ENCODE measurements around the gene TOX2. TPM values are rescaled to one million over a fixed set of nuclear protein-coding genes. Genes with fewer than 3 reads are reported as not detected.

Gene TOX2
- total RNA-seq, 1 experiment from 2014 or later = 1.7 TPM

GRCh38 chr20:44111712-44112335 is 197.2 kb downstream of the TOX2 start:
- H4K8ac ChIP-seq (replicated peaks; ENCODE audit: insufficient read length, low read depth, low read length) = no peak overlapping the region
- no peaks in the 10 kb centered on the region for H3K27me3 ChIP-seq (ENCODE audit: insufficient read depth, low read length)
- H4K5ac ChIP-seq (ENCODE audit: insufficient read length, low read depth, low read length) = no peak overlapping the region
- H3K4me1 ChIP-seq (ENCODE audit: insufficient read depth, low read length) = no peaks in the 10 kb centered on the region
- no peak overlapping the region for H2BK20ac ChIP-seq (ENCODE audit: low read depth, low read length, poor library complexity, severe bottlenecking)
- no peaks in the 10 kb centered on the region for H4K20me1 ChIP-seq (ENCODE audit: control insufficient read depth, insufficient read depth, insufficient read length)
- WGBS (ENCODE audit: extremely low coverage, insufficient read length, low lambda C conversion rate) = no CpG with 5 or more reads among the region's 6 CpGs
- H3K23me2 ChIP-seq (ENCODE audit: insufficient read length, low read depth, low read length, poor library complexity, severe bottlenecking) = no peaks in the 10 kb centered on the region
- Mint-ChIP-seq H3K27ac (no peak overlapping the region), H3K9me3 (peaks cover 20 to 21% of the 10 kb centered on the region in 2 experiments), H3K27me3 (ENCODE audit: low read depth) (peaks cover 7% of the 10 kb centered on the region; the same call in 1 of the 2 replicates), H3K4me1 (peaks cover 6 to 16% of the 10 kb centered on the region in 2 experiments; a peak in 3 of 4 replicates), H3K4me3 (no peak overlapping the region), H3K36me3 (ENCODE audit: insufficient read depth in 1 of 3, low read depth in 3 of 3) (peaks cover 0 to 17% (median 5%) of the 10 kb centered on the region in 3 experiments; a peak in 6 of 7 replicates)
- H4K91ac ChIP-seq (ENCODE audit: insufficient read length, low read depth, low read length) = no peak overlapping the region
- no peak overlapping the region for H3K9ac ChIP-seq (ENCODE audit: extremely low read depth, insufficient read length, low read length)
- no peak overlapping the region for H3T11ph ChIP-seq (ENCODE audit: low read length)
- DNase-seq = no peak
- H3K18ac ChIP-seq (ENCODE audit: insufficient read length, low read depth, low read length) = no peak overlapping the region
- H3K14ac ChIP-seq (ENCODE audit: insufficient read depth, low read length) = no peak overlapping the region
- no peak overlapping the region for H2AK5ac ChIP-seq (ENCODE audit: insufficient read length, low read length)
- no peaks in the 10 kb centered on the region for H3K79me2 ChIP-seq (ENCODE audit: insufficient read depth, low read length)
- no peak overlapping the region for H2BK12ac ChIP-seq (ENCODE audit: insufficient read length, low read depth, low read length)
- no peak overlapping the region for H2BK120ac ChIP-seq (ENCODE audit: low read depth, low read length, poor library complexity, severe bottlenecking)
- no peaks in the 10 kb centered on the region for H3K9me3 ChIP-seq (ENCODE audit: control insufficient read depth, low read depth, low read length)
- H3K4me2 ChIP-seq (ENCODE audit: insufficient read depth, insufficient read length, low read length) = no peak overlapping the region
- TF ChIP-seq, protein P1, sequence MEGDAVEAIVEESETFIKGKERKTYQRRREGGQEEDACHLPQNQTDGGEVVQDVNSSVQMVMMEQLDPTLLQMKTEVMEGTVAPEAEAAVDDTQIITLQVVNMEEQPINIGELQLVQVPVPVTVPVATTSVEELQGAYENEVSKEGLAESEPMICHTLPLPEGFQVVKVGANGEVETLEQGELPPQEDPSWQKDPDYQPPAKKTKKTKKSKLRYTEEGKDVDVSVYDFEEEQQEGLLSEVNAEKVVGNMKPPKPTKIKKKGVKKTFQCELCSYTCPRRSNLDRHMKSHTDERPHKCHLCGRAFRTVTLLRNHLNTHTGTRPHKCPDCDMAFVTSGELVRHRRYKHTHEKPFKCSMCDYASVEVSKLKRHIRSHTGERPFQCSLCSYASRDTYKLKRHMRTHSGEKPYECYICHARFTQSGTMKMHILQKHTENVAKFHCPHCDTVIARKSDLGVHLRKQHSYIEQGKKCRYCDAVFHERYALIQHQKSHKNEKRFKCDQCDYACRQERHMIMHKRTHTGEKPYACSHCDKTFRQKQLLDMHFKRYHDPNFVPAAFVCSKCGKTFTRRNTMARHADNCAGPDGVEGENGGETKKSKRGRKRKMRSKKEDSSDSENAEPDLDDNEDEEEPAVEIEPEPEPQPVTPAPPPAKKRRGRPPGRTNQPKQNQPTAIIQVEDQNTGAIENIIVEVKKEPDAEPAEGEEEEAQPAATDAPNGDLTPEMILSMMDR (conservative IDR thresholded peaks at IDR 0.05) = no peak
- H3K79me1 ChIP-seq (ENCODE audit: insufficient read depth, low read depth, low read length, poor library complexity, severe bottlenecking) = no peaks in the 10 kb centered on the region
- no peak overlapping the region for H2AFZ ChIP-seq (ENCODE audit: low read length)
- no peak overlapping the region for H3K27ac ChIP-seq (ENCODE audit: insufficient read length, low read depth, low read length)
- no peak overlapping the region for H3K4ac ChIP-seq (ENCODE audit: low read depth, low read length)
- H2BK5ac ChIP-seq (ENCODE audit: insufficient read length, low read length) = no peak overlapping the region
- no peak overlapping the region for H3K23ac ChIP-seq (ENCODE audit: insufficient read length, low read depth, low read length)
- H3K56ac ChIP-seq (ENCODE audit: insufficient read length, low read depth, low read length) = no peak overlapping the region
- no peak overlapping the region for H2BK15ac ChIP-seq (ENCODE audit: low read depth, low read length)
